ENCODE results near the gene PHF23.

GRCh38 chr17:7204828-7205461, 34.3 kb downstream of the PHF23 start:
- TF ChIP-seq CTCF (IDR thresholded peaks at IDR 0.05) (no peak), POLR2A (IDR thresholded peaks at IDR 0.05) (peak; percentile 45), POLR2AphosphoS5 (IDR thresholded peaks at IDR 0.05) (peak in 2 of 3 donors; percentile 31 to 61)
